ENCODE results near the gene RPS15. TPM values are rescaled to one million over a fixed set of nuclear protein-coding genes. Genes with fewer than 3 reads are reported as not detected.

The RPS15 gene
- total and polyA plus RNA-seq, 2 of the 13 experiments (the other 11 are each of a cell fraction or from before 2014, with no cell fraction given): 695 to 1,411 TPM

- TF ChIP-seq, protein P1, sequence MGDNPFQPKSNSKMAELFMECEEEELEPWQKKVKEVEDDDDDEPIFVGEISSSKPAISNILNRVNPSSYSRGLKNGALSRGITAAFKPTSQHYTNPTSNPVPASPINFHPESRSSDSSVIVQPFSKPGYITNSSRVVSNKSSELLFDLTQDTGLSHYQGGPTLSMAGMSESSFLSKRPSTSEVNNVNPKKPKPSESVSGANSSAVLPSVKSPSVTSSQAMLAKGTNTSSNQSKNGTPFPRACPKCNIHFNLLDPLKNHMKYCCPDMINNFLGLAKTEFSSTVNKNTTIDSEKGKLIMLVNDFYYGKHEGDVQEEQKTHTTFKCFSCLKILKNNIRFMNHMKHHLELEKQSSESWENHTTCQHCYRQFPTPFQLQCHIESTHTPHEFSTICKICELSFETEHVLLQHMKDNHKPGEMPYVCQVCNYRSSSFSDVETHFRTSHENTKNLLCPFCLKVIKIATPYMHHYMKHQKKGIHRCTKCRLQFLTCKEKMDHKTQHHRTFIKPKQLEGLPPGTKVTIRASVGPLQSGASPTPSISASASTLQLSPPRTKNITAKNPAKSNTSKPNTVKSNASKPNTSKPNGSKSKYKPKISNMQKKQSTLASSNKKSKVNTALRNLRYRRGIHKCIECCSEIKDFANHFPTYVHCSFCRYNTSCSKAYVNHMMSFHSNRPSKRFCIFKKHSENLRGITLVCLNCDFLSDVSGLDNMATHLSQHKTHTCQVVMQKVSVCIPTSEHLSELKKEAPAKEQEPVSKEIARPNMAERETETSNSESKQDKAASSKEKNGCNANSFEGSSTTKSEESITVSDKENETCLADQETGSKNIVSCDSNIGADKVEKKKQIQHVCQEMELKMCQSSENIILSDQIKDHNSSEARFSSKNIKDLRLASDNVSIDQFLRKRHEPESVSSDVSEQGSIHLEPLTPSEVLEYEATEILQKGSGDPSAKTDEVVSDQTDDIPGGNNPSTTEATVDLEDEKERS (CRISPR knock-in tag; IDR thresholded peaks at IDR 0.05): no peak
- peak; percentile 35; the same call in 1 of the 2 replicates for TF ChIP-seq GABPB1 (CRISPR knock-in tag; IDR thresholded peaks at IDR 0.05)
- TF ChIP-seq ZNF776 (CRISPR knock-in tag; IDR thresholded peaks at IDR 0.05): no peak
- no peak for TF ChIP-seq ZNF672 (CRISPR knock-in tag; IDR thresholded peaks at IDR 0.05)
- TF ChIP-seq HOXD1 (CRISPR knock-in tag; IDR thresholded peaks at IDR 0.05): no peak
- TF ChIP-seq ZNF230 (CRISPR knock-in tag; IDR thresholded peaks at IDR 0.05): no peak
- no peak for TF ChIP-seq MIER2 (CRISPR knock-in tag; IDR thresholded peaks at IDR 0.05)
- TF ChIP-seq, protein P2, sequence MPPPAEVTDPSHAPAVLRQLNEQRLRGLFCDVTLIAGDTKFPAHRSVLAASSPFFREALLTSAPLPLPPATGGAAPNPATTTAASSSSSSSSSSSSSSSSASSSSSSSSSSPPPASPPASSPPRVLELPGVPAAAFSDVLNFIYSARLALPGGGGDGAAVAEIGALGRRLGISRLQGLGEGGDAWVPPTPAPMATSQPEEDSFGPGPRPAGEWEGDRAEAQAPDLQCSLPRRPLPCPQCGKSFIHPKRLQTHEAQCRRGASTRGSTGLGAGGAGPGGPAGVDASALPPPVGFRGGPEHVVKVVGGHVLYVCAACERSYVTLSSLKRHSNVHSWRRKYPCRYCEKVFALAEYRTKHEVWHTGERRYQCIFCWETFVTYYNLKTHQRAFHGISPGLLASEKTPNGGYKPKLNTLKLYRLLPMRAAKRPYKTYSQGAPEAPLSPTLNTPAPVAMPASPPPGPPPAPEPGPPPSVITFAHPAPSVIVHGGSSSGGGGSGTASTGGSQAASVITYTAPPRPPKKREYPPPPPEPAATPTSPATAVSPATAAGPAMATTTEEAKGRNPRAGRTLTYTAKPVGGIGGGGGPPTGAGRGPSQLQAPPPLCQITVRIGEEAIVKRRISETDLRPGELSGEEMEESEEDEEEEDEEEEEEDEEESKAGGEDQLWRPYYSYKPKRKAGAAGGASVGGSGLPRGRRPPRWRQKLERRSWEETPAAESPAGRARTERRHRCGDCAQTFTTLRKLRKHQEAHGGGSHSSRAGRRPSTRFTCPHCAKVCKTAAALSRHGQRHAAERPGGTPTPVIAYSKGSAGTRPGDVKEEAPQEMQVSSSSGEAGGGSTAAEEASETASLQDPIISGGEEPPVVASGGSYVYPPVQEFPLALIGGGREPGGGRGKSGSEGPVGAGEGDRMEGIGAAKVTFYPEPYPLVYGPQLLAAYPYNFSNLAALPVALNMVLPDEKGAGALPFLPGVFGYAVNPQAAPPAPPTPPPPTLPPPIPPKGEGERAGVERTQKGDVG (CRISPR knock-in tag; IDR thresholded peaks at IDR 0.05; ENCODE audit: borderline replicate concordance): no peak
- no peak for TF ChIP-seq RBAK (CRISPR knock-in tag; IDR thresholded peaks at IDR 0.05)
- no peak for TF ChIP-seq JUNB (CRISPR knock-in tag; IDR thresholded peaks at IDR 0.05; ENCODE audit: borderline replicate concordance)
- TF ChIP-seq SP2 (CRISPR knock-in tag; IDR thresholded peaks at IDR 0.05): 0 out of 2 replicates have a peak, but pooled peaks have one; percentile 20
- no peak for TF ChIP-seq HNRNPK (IDR thresholded peaks at IDR 0.05; ENCODE audit: low read depth, low read length, poor library complexity, severe bottlenecking)
- no peak for TF ChIP-seq MLLT10 (CRISPR knock-in tag; IDR thresholded peaks at IDR 0.05)
- TF ChIP-seq SRY (CRISPR knock-in tag; IDR thresholded peaks at IDR 0.05): no peak
- no peak for TF ChIP-seq HNF4A (CRISPR knock-in tag; IDR thresholded peaks at IDR 0.05)
- no peak for TF ChIP-seq TEAD2 (CRISPR knock-in tag; IDR thresholded peaks at IDR 0.05)
- TF ChIP-seq ZNF292 (CRISPR knock-in tag; IDR thresholded peaks at IDR 0.05; ENCODE audit: borderline replicate concordance, low read depth): no peak
- TF ChIP-seq, protein P3, sequence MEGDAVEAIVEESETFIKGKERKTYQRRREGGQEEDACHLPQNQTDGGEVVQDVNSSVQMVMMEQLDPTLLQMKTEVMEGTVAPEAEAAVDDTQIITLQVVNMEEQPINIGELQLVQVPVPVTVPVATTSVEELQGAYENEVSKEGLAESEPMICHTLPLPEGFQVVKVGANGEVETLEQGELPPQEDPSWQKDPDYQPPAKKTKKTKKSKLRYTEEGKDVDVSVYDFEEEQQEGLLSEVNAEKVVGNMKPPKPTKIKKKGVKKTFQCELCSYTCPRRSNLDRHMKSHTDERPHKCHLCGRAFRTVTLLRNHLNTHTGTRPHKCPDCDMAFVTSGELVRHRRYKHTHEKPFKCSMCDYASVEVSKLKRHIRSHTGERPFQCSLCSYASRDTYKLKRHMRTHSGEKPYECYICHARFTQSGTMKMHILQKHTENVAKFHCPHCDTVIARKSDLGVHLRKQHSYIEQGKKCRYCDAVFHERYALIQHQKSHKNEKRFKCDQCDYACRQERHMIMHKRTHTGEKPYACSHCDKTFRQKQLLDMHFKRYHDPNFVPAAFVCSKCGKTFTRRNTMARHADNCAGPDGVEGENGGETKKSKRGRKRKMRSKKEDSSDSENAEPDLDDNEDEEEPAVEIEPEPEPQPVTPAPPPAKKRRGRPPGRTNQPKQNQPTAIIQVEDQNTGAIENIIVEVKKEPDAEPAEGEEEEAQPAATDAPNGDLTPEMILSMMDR (CRISPR knock-in tag; IDR thresholded peaks at IDR 0.05): peak; percentile 51; the same call in 1 of the 2 replicates
- TF ChIP-seq ZNF570 (CRISPR knock-in tag; IDR thresholded peaks at IDR 0.05; ENCODE audit: borderline replicate concordance): no peak
- 0 out of 2 replicates have a peak, but pooled peaks have one; percentile 28 for TF ChIP-seq ZNF441 (CRISPR knock-in tag; IDR thresholded peaks at IDR 0.05; ENCODE audit: borderline replicate concordance)
- TF ChIP-seq ZFP41 (CRISPR knock-in tag; IDR thresholded peaks at IDR 0.05; ENCODE audit: borderline replicate concordance): no peak
- TF ChIP-seq SP140L (CRISPR knock-in tag; IDR thresholded peaks at IDR 0.05; ENCODE audit: borderline replicate concordance): no peak
- no peak for TF ChIP-seq SAP130 (CRISPR knock-in tag; IDR thresholded peaks at IDR 0.05; ENCODE audit: low read depth)
These were observed 36.9 kb upstream of the RPS15 start, which contains the start of gene GAMT (continued) for GRCh38 chr19:1401138-1401888.
